Esophagus muscularis mucosa (tissue), 4 donors: ENCODE measurements around the gene C12orf54. TPM values are rescaled to one million over a fixed set of nuclear protein-coding genes. Genes with fewer than 3 reads are reported as not detected.
"Not testable (repeated sequence)": the region's sequence is repeated elsewhere in the genome, so short reads cannot be mapped to it uniquely, and the experiment has no call there.

Source experiments
- DNase-seq: peaks from one replicate; pipeline ENCODE4 v3.0.0-alpha.2; 2017; ENCODE audit errors: extremely low spot score
- H3K27ac ChIP-seq, 4 donors: fragments of 200-600 bp; sonication (generic); replicated peaks in 1 of 4; 1 replicate in 3 of 4; 2 replicates in 1 of 4; pipeline ENCODE4 v1.5.1; 2016 to 2019; ENCODE audit warnings: mild to moderate bottlenecking in 1 of 4
- H3K27me3 ChIP-seq, 4 donors: fragments of 200-600 bp; sonication (generic); one replicate each; pipeline versions ENCODE4 v1.5.1 to v1.6.0; 2016 to 2019
- H3K36me3 ChIP-seq, 4 donors: fragments of 200-600 bp; sonication (generic); one replicate each; pipeline ENCODE4 v1.5.1; 2016 to 2019
- H3K4me1 ChIP-seq, 4 donors: fragments of 200-600 bp; sonication (generic); one replicate each; pipeline ENCODE4 v1.5.1; 2016 to 2019
- H3K4me3 ChIP-seq, 4 donors: fragments of 200-600 bp; sonication (generic); 1 replicate in 2 of 4; 2 replicates in 2 of 4; pipeline ENCODE4 v1.5.1; 2016 to 2019; ENCODE audit warnings: mild to moderate bottlenecking in 4 of 4, moderate library complexity in 1 of 4
- H3K9me3 ChIP-seq, 4 donors: fragments of 200-600 bp; sonication (generic); 1 replicate in 3 of 4; 2 replicates in 1 of 4; pipeline ENCODE4 v1.5.1; 2016 to 2019
- EP300 ChIP-seq: sonication (generic); formaldehyde crosslinking; IDR thresholded peaks from one replicate; pipeline ENCODE4 v1.6.1; 2017; ENCODE audit warnings: antibody characterized with exemption
- POLR2A ChIP-seq: fragments of 450-650 bp; IDR thresholded peaks from one replicate; pipeline ENCODE4 v1.6.1; 2017; ENCODE audit warnings: antibody characterized with exemption, moderate library complexity, mild to moderate bottlenecking, low read depth
- POLR2AphosphoS5 ChIP-seq, 2 donors: sonication (generic); formaldehyde crosslinking; IDR thresholded peaks; one replicate each; pipeline ENCODE4 v1.6.1; 2017; ENCODE audit warnings: antibody characterized with exemption in 2 of 2
- WGBS: methylation state at CpG from one replicate; pipeline ENCODE4 v1.1.5; 2018; 5-methylcytosine and 5-hydroxymethylcytosine counted together
- intact Hi-C: fragments of 100-400 bp; cut with DNase I; formaldehyde crosslinking; loops from one replicate; pipeline ENCODE4 v1.15.1; 2023
- total RNA-seq, 4 donors: library from RNA; depleted of rRNA; stranded (reverse); fragments of >200 nt; gene quantifications; one replicate each; pipeline versions ENCODE4 v1.1.0 to v1.2.1, GENCODE V29; 2016
- TF ChIP-seq, protein P1 (sequence below), 3 experiments: fragments of 200-600 bp in 2 of 3; fragments of 450-650 bp in 1 of 3; sonication (generic) in 2 of 3; IDR thresholded peaks; one replicate each; pipeline ENCODE4 v1.5.1; 2017 to 2019; ENCODE audit warnings: antibody characterized with exemption in 3 of 3, mild to moderate bottlenecking in 2 of 3, moderate library complexity in 1 of 3

C12orf54 gene
- total RNA-seq, 4 donors from 2014 or later, result not detected

- 68% methylated on average over 2 of the region's 2 CpGs for WGBS
- DNase-seq, result no peak
- Histone ChIP-seq H3K36me3 (no peaks in the 10 kb centered on the region), H3K4me1 (no peaks in the 10 kb centered on the region), H3K4me3 (no peak overlapping the region), H3K27ac (no peak overlapping the region), H3K27me3 (peaks cover 0 to 8% (median 0%) of the 10 kb centered on the region in 4 donors), H3K9me3 (no peaks in the 10 kb centered on the region)
- TF ChIP-seq, protein P1, sequence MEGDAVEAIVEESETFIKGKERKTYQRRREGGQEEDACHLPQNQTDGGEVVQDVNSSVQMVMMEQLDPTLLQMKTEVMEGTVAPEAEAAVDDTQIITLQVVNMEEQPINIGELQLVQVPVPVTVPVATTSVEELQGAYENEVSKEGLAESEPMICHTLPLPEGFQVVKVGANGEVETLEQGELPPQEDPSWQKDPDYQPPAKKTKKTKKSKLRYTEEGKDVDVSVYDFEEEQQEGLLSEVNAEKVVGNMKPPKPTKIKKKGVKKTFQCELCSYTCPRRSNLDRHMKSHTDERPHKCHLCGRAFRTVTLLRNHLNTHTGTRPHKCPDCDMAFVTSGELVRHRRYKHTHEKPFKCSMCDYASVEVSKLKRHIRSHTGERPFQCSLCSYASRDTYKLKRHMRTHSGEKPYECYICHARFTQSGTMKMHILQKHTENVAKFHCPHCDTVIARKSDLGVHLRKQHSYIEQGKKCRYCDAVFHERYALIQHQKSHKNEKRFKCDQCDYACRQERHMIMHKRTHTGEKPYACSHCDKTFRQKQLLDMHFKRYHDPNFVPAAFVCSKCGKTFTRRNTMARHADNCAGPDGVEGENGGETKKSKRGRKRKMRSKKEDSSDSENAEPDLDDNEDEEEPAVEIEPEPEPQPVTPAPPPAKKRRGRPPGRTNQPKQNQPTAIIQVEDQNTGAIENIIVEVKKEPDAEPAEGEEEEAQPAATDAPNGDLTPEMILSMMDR (IDR thresholded peaks at IDR 0.05), result no peak
- no peak for TF ChIP-seq POLR2AphosphoS5 (IDR thresholded peaks at IDR 0.05)
- TF ChIP-seq POLR2A, result no peak
- TF ChIP-seq EP300, result no peak
- intact Hi-C loops, result no loop called here
These were observed 26.7 kb downstream of the C12orf54 start for GRCh38 chr12:48508987-48509386.

DNA sequence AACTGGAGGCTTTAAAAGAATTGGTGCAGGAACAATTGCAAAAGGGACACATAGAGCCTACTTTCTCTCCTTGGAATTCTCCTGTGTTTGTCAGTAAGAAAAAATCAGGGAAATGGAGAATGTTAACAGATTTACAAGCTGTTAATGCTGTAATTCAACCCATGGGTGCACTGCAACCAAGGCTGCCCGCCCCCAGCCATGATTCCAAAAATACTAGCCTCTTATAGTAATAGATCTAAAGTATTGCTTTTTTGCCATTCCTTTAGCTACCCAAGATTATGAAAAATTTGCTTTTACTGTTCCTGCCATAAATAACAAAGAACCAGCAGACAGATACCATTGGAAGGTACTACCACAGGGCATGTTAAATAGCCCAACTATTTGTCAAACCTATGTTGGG, 27.8 kb downstream of the C12orf54 start:
- TF ChIP-seq EP300, result no peak
- TF ChIP-seq POLR2AphosphoS5 (IDR thresholded peaks at IDR 0.05), result no peak
- TF ChIP-seq, protein P1 (IDR thresholded peaks at IDR 0.05), result no peak
- TF ChIP-seq POLR2A, result no peak
- DNase-seq, result no peak
- Histone ChIP-seq H3K27me3 (peaks cover 0 to 8% (median 0%) of the 10 kb centered on the region in 4 donors), H3K4me3 (no peak overlapping the region), H3K27ac (no peak overlapping the region), H3K9me3 (no peaks in the 10 kb centered on the region), H3K4me1 (no peaks in the 10 kb centered on the region), H3K36me3 (no peaks in the 10 kb centered on the region)
- intact Hi-C loops, result no loop called here
- 47% methylated on average over 1 of the region's 1 CpG for WGBS

- H3K9me3 ChIP-seq, result no peaks in the 10 kb centered on the region
- no peak for DNase-seq
- H3K27me3 ChIP-seq, result no peaks in the 10 kb centered on the region
- intact Hi-C loops, result no loop called here
- H3K4me1 ChIP-seq, result no peaks in the 10 kb centered on the region
- WGBS, result 66% methylated on average over 2 of the region's 2 CpGs
- no peaks in the 10 kb centered on the region for H3K36me3 ChIP-seq
- no peak overlapping the region for H3K4me3 ChIP-seq
- H3K27ac ChIP-seq, result no peak overlapping the region
- TF ChIP-seq POLR2A (no peak), EP300 (no peak), POLR2AphosphoS5 (IDR thresholded peaks at IDR 0.05) (no peak)
- TF ChIP-seq, protein P1 (IDR thresholded peaks at IDR 0.05), result no peak
These were observed 30.6 kb downstream of the C12orf54 start for GRCh38 chr12:48512855-48513254.

GRCh38 chr12:48514728-48515127, 32.4 kb downstream of the C12orf54 start:
- H3K27me3 ChIP-seq, result no peaks in the 10 kb centered on the region
- DNase-seq, result no peak
- H3K36me3 ChIP-seq, result no peaks in the 10 kb centered on the region
- WGBS, result 88% methylated on average over 1 of the region's 1 CpG
- H3K4me1 ChIP-seq, result no peaks in the 10 kb centered on the region
- no peak overlapping the region for H3K4me3 ChIP-seq
- no peaks in the 10 kb centered on the region for H3K9me3 ChIP-seq
- intact Hi-C loops, result no loop called here
- TF ChIP-seq POLR2A (no peak), POLR2AphosphoS5 (IDR thresholded peaks at IDR 0.05) (no peak), EP300 (no peak)
- TF ChIP-seq, protein P1 (IDR thresholded peaks at IDR 0.05), result no peak
- no peak overlapping the region for H3K27ac ChIP-seq

DNA sequence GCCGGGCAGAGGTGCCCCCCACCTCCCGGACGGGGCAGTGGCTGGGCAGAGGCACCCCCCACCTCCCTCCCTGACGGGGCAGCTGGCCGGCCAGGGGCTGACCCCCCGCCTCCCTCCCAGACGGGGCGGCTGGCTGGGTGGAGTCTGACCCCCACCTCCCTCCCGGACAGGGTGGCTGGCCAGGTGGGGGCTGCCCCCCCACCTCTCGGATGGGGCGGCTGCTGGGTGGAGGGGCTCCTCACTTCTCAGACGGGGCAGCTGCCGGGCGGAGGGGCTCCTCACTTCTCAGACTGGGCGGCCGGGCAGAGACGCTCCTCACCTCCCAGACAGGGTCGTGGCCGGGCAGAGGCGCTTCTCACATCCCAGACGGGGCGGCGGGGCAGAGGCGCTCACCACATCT, 38.1 kb downstream of the C12orf54 start:
- intact Hi-C loops, H3K9me3 ChIP-seq, H3K4me1 ChIP-seq, H3K36me3 ChIP-seq, H3K4me3 ChIP-seq, DNase-seq, H3K27me3 ChIP-seq, H3K27ac ChIP-seq: not testable (repeated sequence)
- 78% methylated on average over 3 of the region's 24 CpGs for WGBS
